ENCODE results near the gene PTCRA. TPM values are rescaled to one million over a fixed set of nuclear protein-coding genes. Genes with fewer than 3 reads are reported as not detected.
"Not testable (repeated sequence)": the region's sequence is repeated elsewhere in the genome, so short reads cannot be mapped to it uniquely, and the experiment has no call there.

PTCRA gene
- total RNA-seq, 1 donor from 2014 or later: not detected

DNA sequence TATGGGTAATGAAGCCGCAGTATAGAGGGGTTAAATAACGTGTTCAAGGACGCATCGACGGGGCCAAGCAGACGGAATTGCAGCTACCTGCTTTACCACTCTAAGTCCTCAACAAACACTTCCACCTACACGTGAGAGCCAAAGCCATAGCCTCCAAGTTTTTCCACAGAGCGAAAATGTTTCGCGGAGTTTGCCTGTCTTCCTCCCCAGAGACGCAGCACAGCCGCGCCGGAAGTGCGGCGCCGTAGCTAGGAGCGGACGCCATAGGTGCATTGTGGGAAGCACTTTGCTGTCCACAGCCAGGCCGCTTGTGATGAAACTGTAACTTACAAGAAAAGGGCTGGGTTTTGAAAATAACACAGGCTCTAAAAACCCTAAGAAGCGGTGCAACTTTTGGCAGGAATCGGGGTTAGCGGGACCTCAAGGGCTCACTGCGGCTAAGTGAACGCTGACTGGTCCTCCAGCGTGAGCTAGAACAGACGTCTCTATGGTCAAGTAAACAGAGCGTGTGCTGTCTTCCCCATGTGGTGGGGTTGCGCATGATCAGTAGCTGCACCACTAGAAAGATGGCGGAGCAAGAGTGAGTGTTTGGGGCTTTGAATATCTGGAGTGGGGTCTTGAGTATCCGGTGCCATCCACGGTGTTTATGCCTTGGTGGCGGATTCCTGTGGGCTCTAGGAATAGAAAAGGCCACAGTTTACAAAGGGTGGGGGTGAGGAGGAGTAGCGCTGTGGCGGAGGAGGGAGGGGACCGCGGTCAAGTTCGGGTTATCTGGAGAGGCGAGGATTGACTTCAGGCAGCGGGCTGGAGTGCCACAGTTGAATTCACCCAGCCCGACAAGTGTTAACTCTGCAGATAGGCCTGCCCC lies 36.2 kb upstream of the PTCRA start, which contains the start of gene RPL7L1:
TSS of gene RPL7L1 (plus strand) at position 245 of the 868 bp plus-strand sequence. CDS start at position 540, 295 bp downstream.
- TF ChIP-seq, protein P1, sequence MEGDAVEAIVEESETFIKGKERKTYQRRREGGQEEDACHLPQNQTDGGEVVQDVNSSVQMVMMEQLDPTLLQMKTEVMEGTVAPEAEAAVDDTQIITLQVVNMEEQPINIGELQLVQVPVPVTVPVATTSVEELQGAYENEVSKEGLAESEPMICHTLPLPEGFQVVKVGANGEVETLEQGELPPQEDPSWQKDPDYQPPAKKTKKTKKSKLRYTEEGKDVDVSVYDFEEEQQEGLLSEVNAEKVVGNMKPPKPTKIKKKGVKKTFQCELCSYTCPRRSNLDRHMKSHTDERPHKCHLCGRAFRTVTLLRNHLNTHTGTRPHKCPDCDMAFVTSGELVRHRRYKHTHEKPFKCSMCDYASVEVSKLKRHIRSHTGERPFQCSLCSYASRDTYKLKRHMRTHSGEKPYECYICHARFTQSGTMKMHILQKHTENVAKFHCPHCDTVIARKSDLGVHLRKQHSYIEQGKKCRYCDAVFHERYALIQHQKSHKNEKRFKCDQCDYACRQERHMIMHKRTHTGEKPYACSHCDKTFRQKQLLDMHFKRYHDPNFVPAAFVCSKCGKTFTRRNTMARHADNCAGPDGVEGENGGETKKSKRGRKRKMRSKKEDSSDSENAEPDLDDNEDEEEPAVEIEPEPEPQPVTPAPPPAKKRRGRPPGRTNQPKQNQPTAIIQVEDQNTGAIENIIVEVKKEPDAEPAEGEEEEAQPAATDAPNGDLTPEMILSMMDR (IDR thresholded peaks at IDR 0.05; ENCODE audit: borderline replicate concordance): peak; percentile 41
- H3K36me3 ChIP-seq: peaks cover 31% of the 10 kb centered on the region

GRCh38 chr6:42880240-42880817 lies 35.5 kb upstream of the PTCRA start:
- H3K9me3 ChIP-seq (replicated peaks); intact Hi-C loops (cut with micrococcal nuclease); H3K27me3 ChIP-seq (ENCODE audit: low read depth); DNase-seq: not testable (repeated sequence)
- peak overlapping the region; percentile 97 for H3K27ac ChIP-seq (replicated peaks)
- H3K36me3 ChIP-seq: peaks cover 38% of the 10 kb centered on the region
- peaks cover 47% of the 10 kb centered on the region for H3K4me1 ChIP-seq
- peak overlapping the region; percentile 76 for H3K4me3 ChIP-seq

More for the DNA sequence above, 36.2 kb upstream of the PTCRA start, which contains the start of gene RPL7L1:
- Histone ChIP-seq H3K27me3 (ENCODE audit: low read depth) (no peaks in the 10 kb centered on the region), H3K4me3 (peak within 1 kb of the TSS; percentile 76), H3K9me3 (replicated peaks) (no peaks in the 10 kb centered on the region), H3K4me1 (peaks cover 47% of the 10 kb centered on the region), H3K27ac (replicated peaks) (peak within 1 kb of the TSS; percentile 97)
- peak; percentile 77 for DNase-seq
- intact Hi-C loops (cut with micrococcal nuclease): loop anchor here (5.0 kb wide), 1 partner anchor 217 kb away; no protein-coding TSS in a partner anchor

DNA sequence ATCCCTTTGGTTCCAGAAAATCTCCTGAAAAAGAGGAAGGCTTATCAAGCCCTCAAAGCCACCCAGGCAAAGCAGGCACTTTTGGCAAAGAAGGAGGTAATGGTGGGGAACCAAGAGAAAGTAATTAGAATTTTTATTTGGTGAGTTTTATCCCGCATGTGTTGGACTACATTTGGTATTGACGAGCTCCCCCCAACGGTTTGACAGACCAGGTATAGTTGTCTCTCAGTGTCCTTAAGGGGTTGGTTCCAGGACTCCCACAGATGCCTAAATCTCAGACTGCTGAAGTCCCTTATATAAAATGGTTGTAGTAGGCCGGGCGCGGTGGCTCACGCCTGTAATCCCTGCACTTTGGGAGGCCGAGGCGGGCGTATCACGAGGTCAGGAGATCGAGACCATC lies 35.0 kb upstream of the PTCRA start:
- H3K9me3 ChIP-seq (replicated peaks); intact Hi-C loops (cut with micrococcal nuclease); DNase-seq; H3K27me3 ChIP-seq (ENCODE audit: low read depth): not testable (repeated sequence)
- peak overlapping the region; percentile 97 for H3K27ac ChIP-seq (replicated peaks)
- H3K36me3 ChIP-seq: peaks cover 43% of the 10 kb centered on the region
- H3K4me3 ChIP-seq: peak overlapping the region; percentile 76
- peaks cover 47% of the 10 kb centered on the region for H3K4me1 ChIP-seq

DNA sequence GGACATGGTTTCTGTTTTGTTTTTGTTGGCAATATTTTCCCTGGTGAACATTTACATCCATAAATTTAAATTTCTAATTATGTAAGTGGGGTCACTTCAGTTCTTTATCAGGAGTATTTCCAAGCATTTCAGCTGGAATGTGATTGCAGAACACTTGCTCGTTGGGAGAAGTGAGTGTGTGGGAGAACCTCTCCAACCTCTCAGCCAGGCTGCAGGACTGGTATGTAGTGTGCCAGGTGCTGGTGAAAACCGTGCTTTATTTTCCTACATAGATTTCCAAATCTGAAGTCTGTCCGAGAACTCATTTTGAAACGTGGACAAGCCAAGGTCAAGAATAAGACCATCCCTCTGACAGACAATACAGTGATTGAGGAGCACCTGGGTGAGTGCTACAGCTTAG lies 30.2 kb upstream of the PTCRA start:
- Histone ChIP-seq H3K27me3 (ENCODE audit: low read depth) (no peaks in the 10 kb centered on the region), H3K4me3 (no peak overlapping the region), H3K27ac (replicated peaks) (no peak overlapping the region), H3K36me3 (peaks cover 67% of the 10 kb centered on the region), H3K9me3 (replicated peaks) (no peaks in the 10 kb centered on the region), H3K4me1 (peaks cover 38% of the 10 kb centered on the region)
- TF ChIP-seq, protein P1 (IDR thresholded peaks at IDR 0.05; ENCODE audit: borderline replicate concordance): no peak
- intact Hi-C loops (cut with micrococcal nuclease): no loop called here
- no peak for DNase-seq

- DNase-seq; H3K27me3 ChIP-seq (ENCODE audit: low read depth); H3K4me3 ChIP-seq; H3K27ac ChIP-seq (replicated peaks); H3K9me3 ChIP-seq (replicated peaks); intact Hi-C loops (cut with micrococcal nuclease): not testable (repeated sequence)
- H3K4me1 ChIP-seq: peaks cover 27% of the 10 kb centered on the region
- peaks cover 50% of the 10 kb centered on the region for H3K36me3 ChIP-seq
Observed at GRCh38 chr6:42888201-42888600, 27.7 kb upstream of the PTCRA start.

- Histone ChIP-seq H3K27ac (replicated peaks) (peak overlapping the region; percentile 95), H3K27me3 (ENCODE audit: low read depth) (no peaks in the 10 kb centered on the region), H3K36me3 (peaks cover 34% of the 10 kb centered on the region), H3K4me3 (peak overlapping the region; percentile 97), H3K9me3 (replicated peaks) (no peaks in the 10 kb centered on the region), H3K4me1 (peaks cover 38% of the 10 kb centered on the region)
- no peak for DNase-seq
- intact Hi-C loops (cut with micrococcal nuclease): no loop called here
- TF ChIP-seq, protein P1 (IDR thresholded peaks at IDR 0.05; ENCODE audit: borderline replicate concordance): no peak
Observed at GRCh38 chr6:42889815-42890214, 26.0 kb upstream of the PTCRA start.

Measured in left ventricle myocardium inferior (tissue), 1 donor.